Tibial artery (tissue), 4 donors: Measurements from ENCODE around the gene GFI1B.
A peak's percentile ranks its signal among the peaks of the same experiment; 100 is the strongest.
"Not testable (repeated sequence)": the region's sequence is repeated elsewhere in the genome, so short reads cannot be mapped to it uniquely, and the experiment has no call there.

ENCODE experiments used
- DNase-seq, 2 donors: peaks; one replicate each; pipeline ENCODE4 v3.0.0-alpha.2; 2019
- H3K27ac ChIP-seq, 2 donors: fragments of 200-600 bp; sonication (generic) in 1 of 2; 1 replicate in 1 of 2; 2 replicates in 1 of 2; pipeline ENCODE4 v1.5.1; 2018 to 2019; ENCODE audit warnings: mild to moderate bottlenecking in 1 of 2
- H3K27me3 ChIP-seq, 2 donors: fragments of 200-600 bp; sonication (generic) in 1 of 2; one replicate each; pipeline versions ENCODE4 v1.5.1 to v1.6.0; 2016 to 2019
- H3K36me3 ChIP-seq, 3 donors: fragments of 200-600 bp; sonication (generic) in 2 of 3; one replicate each; pipeline ENCODE4 v1.5.1; 2016 to 2019; ENCODE audit warnings: mild to moderate bottlenecking in 2 of 3
- H3K4me1 ChIP-seq, 4 donors: fragments of 200-600 bp; sonication (generic) in 2 of 4; 1 replicate in 3 of 4; 2 replicates in 1 of 4; pipeline ENCODE4 v1.5.1; 2016 to 2019
- H3K4me3 ChIP-seq, 2 donors: fragments of 200-600 bp; sonication (generic) in 1 of 2; 1 replicate in 1 of 2; 2 replicates in 1 of 2; pipeline ENCODE4 v1.5.1; 2018 to 2019; ENCODE audit warnings: mild to moderate bottlenecking in 2 of 2
- H3K9me3 ChIP-seq, 3 donors: fragments of 200-600 bp; sonication (generic) in 1 of 3; one replicate each; pipeline ENCODE4 v1.5.1; 2016 to 2019
- intact Hi-C: fragments of 100-400 bp; cut with DNase I; formaldehyde crosslinking; loops from one replicate; pipeline ENCODE4 v1.15.0; 2023; ENCODE audit warnings: low total_unique reads
- TF ChIP-seq, protein P1 (sequence below), 2 experiments: fragments of 200-600 bp in 1 of 2; fragments of 450-650 bp in 1 of 2; IDR thresholded peaks; one replicate each; pipeline ENCODE4 v1.5.1; 2017 to 2019; ENCODE audit warnings: antibody characterized with exemption in 2 of 2, mild to moderate bottlenecking in 1 of 2, moderate library complexity in 1 of 2

Gene GFI1B

DNA sequence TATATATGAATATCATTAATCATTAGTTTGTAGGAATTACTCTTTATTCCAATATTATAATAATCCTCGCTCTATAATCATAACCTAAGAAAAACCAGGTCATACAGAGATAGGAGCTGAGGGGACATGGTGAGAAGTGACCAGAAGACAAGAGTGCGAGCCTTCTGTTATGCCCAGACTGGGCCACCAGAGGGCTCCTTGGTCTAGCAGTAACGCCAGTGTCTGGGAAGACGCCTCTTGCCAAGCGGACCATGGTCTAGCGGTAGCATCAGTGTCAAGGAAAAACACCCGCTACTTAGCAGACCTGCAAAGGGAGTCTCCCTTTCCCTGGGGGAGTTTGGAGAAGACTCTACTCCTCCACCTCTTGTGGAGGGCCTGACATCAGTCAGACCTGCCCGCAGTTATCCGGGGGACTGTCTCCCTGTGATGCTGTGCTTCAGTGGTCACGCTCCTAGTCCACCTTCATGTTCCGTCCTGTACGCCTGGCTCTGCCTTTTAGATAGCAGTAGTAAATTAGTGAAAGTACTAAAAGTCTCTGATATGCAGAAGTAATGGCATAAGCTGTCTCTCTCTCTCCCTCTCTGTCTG lies 62.5 kb downstream of the GFI1B start:
- intact Hi-C loops, H3K4me3 ChIP-seq, H3K9me3 ChIP-seq, H3K4me1 ChIP-seq, H3K27me3 ChIP-seq, H3K27ac ChIP-seq: not testable (repeated sequence)
- TF ChIP-seq, protein P1, sequence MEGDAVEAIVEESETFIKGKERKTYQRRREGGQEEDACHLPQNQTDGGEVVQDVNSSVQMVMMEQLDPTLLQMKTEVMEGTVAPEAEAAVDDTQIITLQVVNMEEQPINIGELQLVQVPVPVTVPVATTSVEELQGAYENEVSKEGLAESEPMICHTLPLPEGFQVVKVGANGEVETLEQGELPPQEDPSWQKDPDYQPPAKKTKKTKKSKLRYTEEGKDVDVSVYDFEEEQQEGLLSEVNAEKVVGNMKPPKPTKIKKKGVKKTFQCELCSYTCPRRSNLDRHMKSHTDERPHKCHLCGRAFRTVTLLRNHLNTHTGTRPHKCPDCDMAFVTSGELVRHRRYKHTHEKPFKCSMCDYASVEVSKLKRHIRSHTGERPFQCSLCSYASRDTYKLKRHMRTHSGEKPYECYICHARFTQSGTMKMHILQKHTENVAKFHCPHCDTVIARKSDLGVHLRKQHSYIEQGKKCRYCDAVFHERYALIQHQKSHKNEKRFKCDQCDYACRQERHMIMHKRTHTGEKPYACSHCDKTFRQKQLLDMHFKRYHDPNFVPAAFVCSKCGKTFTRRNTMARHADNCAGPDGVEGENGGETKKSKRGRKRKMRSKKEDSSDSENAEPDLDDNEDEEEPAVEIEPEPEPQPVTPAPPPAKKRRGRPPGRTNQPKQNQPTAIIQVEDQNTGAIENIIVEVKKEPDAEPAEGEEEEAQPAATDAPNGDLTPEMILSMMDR (IDR thresholded peaks at IDR 0.05), result peak; percentile 30 to 35
- peaks cover 41 to 45% (median 42%) of the 10 kb centered on the region in 3 donors for H3K36me3 ChIP-seq
- DNase-seq, result peak in 1 of 2 donors; percentile 39
